Neural cell (in vitro differentiated cells): ENCODE results near the gene HELLS. TPM values are rescaled to one million over a fixed set of nuclear protein-coding genes. Genes with fewer than 3 reads are reported as not detected.
"Not testable (repeated sequence)": the region's sequence is repeated elsewhere in the genome, so short reads cannot be mapped to it uniquely, and the experiment has no call there.

Experiments
- H2AFZ ChIP-seq: fragments of 200-600, 300-800 bp; sonication (generic), shearing (Covaris generic); 2 replicates; pipeline ENCODE4 v1.6.0; 2014; ENCODE audit warnings: low read depth, mild to moderate bottlenecking, antibody characterized with exemption, low read length, moderate library complexity
- H3F3A ChIP-seq: fragments of 200-600 bp; shearing (Covaris generic); 2 replicates; pipeline ENCODE4 v1.6.1; 2016; ENCODE audit warnings: mild to moderate bottlenecking, moderate library complexity, mixed read lengths, antibody characterized with exemption, low read length; ENCODE audit not compliant: insufficient read depth, poor library complexity, severe bottlenecking
- H3K27ac ChIP-seq: fragments of 200-600, 300-800 bp; sonication (generic), shearing (Covaris generic); 2 replicates; pipeline ENCODE4 v1.5.1; 2014; ENCODE audit warnings: mild to moderate bottlenecking, low read length, moderate library complexity
- H3K27me3 ChIP-seq: fragments of 300-800, 200-600 bp; sonication (generic), shearing (Covaris generic); 2 replicates; pipeline ENCODE4 v1.6.0; 2014; ENCODE audit warnings: mild to moderate bottlenecking, low read depth, low read length, moderate library complexity; ENCODE audit not compliant: insufficient read depth
- H3K36me3 ChIP-seq: fragments of 300-800, 200-600 bp; sonication (generic), shearing (Covaris generic); 2 replicates; pipeline ENCODE4 v1.5.1; 2014; ENCODE audit warnings: mild to moderate bottlenecking, antibody characterized with exemption, low read length, moderate library complexity; ENCODE audit not compliant: insufficient read depth
- H3K4me2 ChIP-seq: fragments of 300-800, 200-600 bp; sonication (generic), shearing (Covaris generic); 2 replicates; pipeline ENCODE4 v1.6.0; 2014; ENCODE audit warnings: mild to moderate bottlenecking, low read length
- H3K4me3 ChIP-seq: fragments of 300-800, 200-600 bp; sonication (generic), shearing (Covaris generic); 2 replicates; pipeline ENCODE4 v1.5.1; 2014; ENCODE audit warnings: mild to moderate bottlenecking, low read length, moderate library complexity
- H3K79me2 ChIP-seq: fragments of 200-600 bp; shearing (Covaris generic); replicated peaks from 2 replicates; pipeline ENCODE4 v1.6.0; 2014; ENCODE audit warnings: mild to moderate bottlenecking, low read length, moderate library complexity; ENCODE audit not compliant: insufficient read depth
- H3K9ac ChIP-seq: fragments of 300-800, 200-600 bp; sonication (generic), shearing (Covaris generic); 2 replicates; pipeline ENCODE4 v1.6.1; 2016; ENCODE audit warnings: mild to moderate bottlenecking, low read length, mixed read lengths
- H3K9me2 ChIP-seq: fragments of 200-600 bp; shearing (Covaris generic); 2 replicates; pipeline ENCODE4 v1.6.1; 2016; ENCODE audit warnings: mild to moderate bottlenecking, low read length, mixed read lengths; ENCODE audit not compliant: insufficient read depth
- H3K9me3 ChIP-seq: fragments of 200-600, 300-800 bp; sonication (generic), shearing (Covaris generic); 2 replicates; pipeline ENCODE4 v1.6.1; 2016; ENCODE audit warnings: mild to moderate bottlenecking, mixed run types, low read length, moderate library complexity, mixed read lengths
- H4K20me1 ChIP-seq: fragments of 200-600 bp; shearing (Covaris generic); 2 replicates; pipeline ENCODE4 v1.6.1; 2016; ENCODE audit warnings: mild to moderate bottlenecking, mixed run types; ENCODE audit not compliant: insufficient read depth
- EP300 ChIP-seq: fragments of 450-650 bp; conservative IDR thresholded peaks from 2 replicates; pipeline ENCODE4 v1.6.1; 2014; ENCODE audit warnings: antibody characterized with exemption, mild to moderate bottlenecking, moderate library complexity; ENCODE audit not compliant: poor library complexity, severe bottlenecking
- EZH2 ChIP-seq: fragments of 200-600, 300-800 bp; shearing (Covaris generic), sonication (generic); IDR thresholded peaks from 2 replicates; pipeline ENCODE4 v1.6.1; 2014; ENCODE audit warnings: antibody characterized with exemption, low read length, borderline replicate concordance, mild to moderate bottlenecking; ENCODE audit not compliant: insufficient read depth, poor library complexity, severe bottlenecking
- MXI1 ChIP-seq: fragments of 450-650 bp; conservative IDR thresholded peaks from 2 replicates; pipeline ENCODE4 v1.6.1; 2014; ENCODE audit warnings: antibody characterized with exemption, mild to moderate bottlenecking; ENCODE audit not compliant: poor library complexity, severe bottlenecking
- POLR2AphosphoS5 ChIP-seq: IDR thresholded peaks from 2 replicates; pipeline ENCODE4 v1.6.1; 2012
- RAD21 ChIP-seq: fragments of 450-650 bp; conservative IDR thresholded peaks from 2 replicates; pipeline ENCODE4 v1.6.1; 2014; ENCODE audit warnings: antibody characterized with exemption, mild to moderate bottlenecking, moderate library complexity
- SMC3 ChIP-seq: fragments of 450-650 bp; conservative IDR thresholded peaks from 2 replicates; pipeline ENCODE4 v1.6.1; 2014; ENCODE audit warnings: antibody characterized with exemption, mild to moderate bottlenecking, moderate library complexity; ENCODE audit not compliant: poor library complexity
- polyA plus RNA-seq: library from polyadenylated mRNA; depleted of rRNA; stranded (reverse); fragments of >200 nt; gene quantifications from 2 replicates; pipeline ENCODE4 v1.2.3, GENCODE V29; 2014
- TF ChIP-seq, protein P1 (sequence below): IDR thresholded peaks from 2 replicates; pipeline ENCODE4 v1.6.1; 2012; ENCODE audit warnings: borderline replicate concordance
- TF ChIP-seq, protein P2 (sequence below): fragments of 450-650 bp; IDR thresholded peaks from 2 replicates; pipeline ENCODE4 v1.5.1; 2014; ENCODE audit warnings: antibody characterized with exemption, mild to moderate bottlenecking, moderate library complexity; ENCODE audit not compliant: poor library complexity, severe bottlenecking

HELLS gene
- polyA plus RNA-seq, 1 donor from 2014 or later = 12.3 TPM

DNA sequence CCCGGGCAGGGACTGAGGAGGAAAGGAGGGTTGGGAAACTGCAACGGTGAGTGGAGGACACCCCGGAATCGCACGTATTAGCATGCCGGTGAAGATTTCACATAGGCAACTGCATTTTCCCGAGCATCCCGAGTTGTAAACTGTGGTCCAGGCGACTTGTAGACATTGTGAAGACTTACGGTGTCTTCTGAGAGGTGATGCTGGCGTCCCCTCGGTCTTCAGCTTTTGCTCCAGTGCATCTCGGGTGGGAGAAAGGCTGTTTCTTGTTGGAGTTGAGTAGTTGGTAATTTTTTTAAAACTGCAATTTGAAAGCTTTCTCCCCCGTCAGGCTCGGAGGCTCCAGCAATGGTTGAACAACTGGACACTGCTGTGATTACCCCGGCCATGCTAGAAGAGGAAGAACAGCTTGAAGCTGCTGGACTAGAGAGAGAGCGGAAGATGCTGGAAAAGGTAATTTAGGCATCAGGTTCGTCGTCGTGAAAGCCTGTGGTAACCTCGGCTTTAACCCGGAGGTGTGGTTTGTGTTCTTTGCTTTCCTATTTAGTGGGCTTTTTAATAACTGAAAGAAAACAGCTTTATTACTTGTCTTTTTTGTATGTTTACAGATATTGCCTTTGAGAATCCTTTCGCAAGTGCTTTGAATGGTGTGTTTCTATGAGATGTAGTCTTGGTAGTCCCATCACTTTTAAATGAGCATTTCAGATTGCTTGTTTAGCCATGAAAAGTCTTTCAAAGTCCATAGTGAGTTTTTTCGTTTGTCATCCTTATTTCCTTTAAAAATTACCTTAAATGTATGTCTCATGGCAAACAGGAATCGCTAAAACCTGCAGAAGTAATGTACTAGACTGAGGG is 687 bp downstream of the HELLS start:
- no peaks in the 10 kb centered on the region for H3F3A ChIP-seq
- no peak overlapping the region for H3K27ac ChIP-seq
- H3K79me2 ChIP-seq = peaks cover 20% of the 10 kb centered on the region
- H3K4me3 ChIP-seq = peak overlapping the region; percentile 87
- no peaks in the 10 kb centered on the region for H3K9me2 ChIP-seq
- H3K4me2 ChIP-seq = peak overlapping the region; percentile 79
- no peaks in the 10 kb centered on the region for H3K9me3 ChIP-seq
- TF ChIP-seq, protein P1, sequence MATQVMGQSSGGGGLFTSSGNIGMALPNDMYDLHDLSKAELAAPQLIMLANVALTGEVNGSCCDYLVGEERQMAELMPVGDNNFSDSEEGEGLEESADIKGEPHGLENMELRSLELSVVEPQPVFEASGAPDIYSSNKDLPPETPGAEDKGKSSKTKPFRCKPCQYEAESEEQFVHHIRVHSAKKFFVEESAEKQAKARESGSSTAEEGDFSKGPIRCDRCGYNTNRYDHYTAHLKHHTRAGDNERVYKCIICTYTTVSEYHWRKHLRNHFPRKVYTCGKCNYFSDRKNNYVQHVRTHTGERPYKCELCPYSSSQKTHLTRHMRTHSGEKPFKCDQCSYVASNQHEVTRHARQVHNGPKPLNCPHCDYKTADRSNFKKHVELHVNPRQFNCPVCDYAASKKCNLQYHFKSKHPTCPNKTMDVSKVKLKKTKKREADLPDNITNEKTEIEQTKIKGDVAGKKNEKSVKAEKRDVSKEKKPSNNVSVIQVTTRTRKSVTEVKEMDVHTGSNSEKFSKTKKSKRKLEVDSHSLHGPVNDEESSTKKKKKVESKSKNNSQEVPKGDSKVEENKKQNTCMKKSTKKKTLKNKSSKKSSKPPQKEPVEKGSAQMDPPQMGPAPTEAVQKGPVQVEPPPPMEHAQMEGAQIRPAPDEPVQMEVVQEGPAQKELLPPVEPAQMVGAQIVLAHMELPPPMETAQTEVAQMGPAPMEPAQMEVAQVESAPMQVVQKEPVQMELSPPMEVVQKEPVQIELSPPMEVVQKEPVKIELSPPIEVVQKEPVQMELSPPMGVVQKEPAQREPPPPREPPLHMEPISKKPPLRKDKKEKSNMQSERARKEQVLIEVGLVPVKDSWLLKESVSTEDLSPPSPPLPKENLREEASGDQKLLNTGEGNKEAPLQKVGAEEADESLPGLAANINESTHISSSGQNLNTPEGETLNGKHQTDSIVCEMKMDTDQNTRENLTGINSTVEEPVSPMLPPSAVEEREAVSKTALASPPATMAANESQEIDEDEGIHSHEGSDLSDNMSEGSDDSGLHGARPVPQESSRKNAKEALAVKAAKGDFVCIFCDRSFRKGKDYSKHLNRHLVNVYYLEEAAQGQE = no peak
- TF ChIP-seq MXI1 (peak; percentile 30), EP300 (no peak)
- H2AFZ ChIP-seq = peak overlapping the region; percentile 86
- no peaks in the 10 kb centered on the region for H3K36me3 ChIP-seq
- H4K20me1 ChIP-seq = no peaks in the 10 kb centered on the region
- peak overlapping the region; percentile 65 for H3K9ac ChIP-seq
- H3K27me3 ChIP-seq = no peaks in the 10 kb centered on the region

- TF ChIP-seq RAD21 = no peak
- TF ChIP-seq, protein P2, sequence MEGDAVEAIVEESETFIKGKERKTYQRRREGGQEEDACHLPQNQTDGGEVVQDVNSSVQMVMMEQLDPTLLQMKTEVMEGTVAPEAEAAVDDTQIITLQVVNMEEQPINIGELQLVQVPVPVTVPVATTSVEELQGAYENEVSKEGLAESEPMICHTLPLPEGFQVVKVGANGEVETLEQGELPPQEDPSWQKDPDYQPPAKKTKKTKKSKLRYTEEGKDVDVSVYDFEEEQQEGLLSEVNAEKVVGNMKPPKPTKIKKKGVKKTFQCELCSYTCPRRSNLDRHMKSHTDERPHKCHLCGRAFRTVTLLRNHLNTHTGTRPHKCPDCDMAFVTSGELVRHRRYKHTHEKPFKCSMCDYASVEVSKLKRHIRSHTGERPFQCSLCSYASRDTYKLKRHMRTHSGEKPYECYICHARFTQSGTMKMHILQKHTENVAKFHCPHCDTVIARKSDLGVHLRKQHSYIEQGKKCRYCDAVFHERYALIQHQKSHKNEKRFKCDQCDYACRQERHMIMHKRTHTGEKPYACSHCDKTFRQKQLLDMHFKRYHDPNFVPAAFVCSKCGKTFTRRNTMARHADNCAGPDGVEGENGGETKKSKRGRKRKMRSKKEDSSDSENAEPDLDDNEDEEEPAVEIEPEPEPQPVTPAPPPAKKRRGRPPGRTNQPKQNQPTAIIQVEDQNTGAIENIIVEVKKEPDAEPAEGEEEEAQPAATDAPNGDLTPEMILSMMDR = no peak
- Histone ChIP-seq H3K9me3 (no peaks in the 10 kb centered on the region), H3K27ac (no peak overlapping the region), H3K4me2 (peak overlapping the region; percentile 79), H3K36me3 (no peaks in the 10 kb centered on the region), H3K27me3 (no peaks in the 10 kb centered on the region), H3K9me2 (no peaks in the 10 kb centered on the region), H4K20me1 (no peaks in the 10 kb centered on the region), H3K9ac (no peak overlapping the region), H3K4me3 (peak overlapping the region; percentile 87), H3F3A (no peaks in the 10 kb centered on the region), H2AFZ (no peak overlapping the region), H3K79me2 (peaks cover 20% of the 10 kb centered on the region)
These were observed 1.3 kb downstream of the HELLS start for GRCh38 chr10:94546901-94547185.

GRCh38 chr10:94549221-94549620 is 3.6 kb downstream of the HELLS start:
- Histone ChIP-seq H2AFZ (no peak overlapping the region), H3K9me3 (no peaks in the 10 kb centered on the region), H4K20me1 (no peaks in the 10 kb centered on the region), H3K36me3 (no peaks in the 10 kb centered on the region), H3F3A (no peaks in the 10 kb centered on the region), H3K27me3 (no peaks in the 10 kb centered on the region), H3K27ac (no peak overlapping the region), H3K9ac (no peak overlapping the region), H3K9me2 (no peaks in the 10 kb centered on the region), H3K4me3 (no peak overlapping the region), H3K79me2 (peaks cover 20% of the 10 kb centered on the region), H3K4me2 (no peak overlapping the region)
- TF ChIP-seq EZH2 = no peak
- TF ChIP-seq MXI1 = no peak
- TF ChIP-seq POLR2AphosphoS5 = no peak
- no peak for TF ChIP-seq RAD21
- no peak for TF ChIP-seq SMC3

DNA sequence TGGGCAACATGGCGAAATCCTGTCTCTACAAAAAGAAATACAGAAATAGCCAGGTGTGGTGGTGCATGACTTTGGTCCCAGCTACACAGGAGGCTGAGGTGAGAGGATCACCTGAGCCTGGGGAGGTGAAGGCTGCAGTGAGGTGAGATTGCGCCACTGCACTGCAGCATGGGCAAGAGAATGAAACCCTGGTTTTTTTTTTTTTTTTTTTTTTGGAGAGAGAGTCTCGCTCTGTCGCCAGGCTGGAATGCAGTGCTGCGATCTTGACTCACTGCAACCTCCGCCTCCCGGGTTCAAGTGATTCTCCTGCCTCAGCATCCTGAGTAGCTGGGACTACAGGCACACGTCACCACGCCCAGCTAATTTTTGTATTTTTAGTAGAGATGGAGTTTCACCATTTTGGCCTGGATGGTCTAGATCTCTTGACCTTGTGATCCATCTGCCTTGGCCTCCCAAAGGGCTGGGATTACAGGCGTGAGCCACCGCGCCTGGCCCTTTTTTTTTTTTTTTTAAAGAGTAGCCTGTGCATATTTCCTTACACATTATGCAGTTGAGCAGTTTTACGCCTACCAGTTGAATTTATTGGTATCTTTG is 22.2 kb downstream of the HELLS start:
- not testable (repeated sequence) for H3K9me2 ChIP-seq, H3K36me3 ChIP-seq, H3K27ac ChIP-seq, H3K27me3 ChIP-seq, H2AFZ ChIP-seq, H3K4me2 ChIP-seq, H3K9ac ChIP-seq, H3K9me3 ChIP-seq, H3K79me2 ChIP-seq, H3K4me3 ChIP-seq, H4K20me1 ChIP-seq, H3F3A ChIP-seq
